AG20443 (cell line): ENCODE measurements around the gene RAB39B.

Source experiments
- DNase-seq: peaks from one replicate; pipeline ENCODE4 v3.0.0; 2012; ENCODE audit warnings: low spot score, mixed read lengths

Gene RAB39B

DNA sequence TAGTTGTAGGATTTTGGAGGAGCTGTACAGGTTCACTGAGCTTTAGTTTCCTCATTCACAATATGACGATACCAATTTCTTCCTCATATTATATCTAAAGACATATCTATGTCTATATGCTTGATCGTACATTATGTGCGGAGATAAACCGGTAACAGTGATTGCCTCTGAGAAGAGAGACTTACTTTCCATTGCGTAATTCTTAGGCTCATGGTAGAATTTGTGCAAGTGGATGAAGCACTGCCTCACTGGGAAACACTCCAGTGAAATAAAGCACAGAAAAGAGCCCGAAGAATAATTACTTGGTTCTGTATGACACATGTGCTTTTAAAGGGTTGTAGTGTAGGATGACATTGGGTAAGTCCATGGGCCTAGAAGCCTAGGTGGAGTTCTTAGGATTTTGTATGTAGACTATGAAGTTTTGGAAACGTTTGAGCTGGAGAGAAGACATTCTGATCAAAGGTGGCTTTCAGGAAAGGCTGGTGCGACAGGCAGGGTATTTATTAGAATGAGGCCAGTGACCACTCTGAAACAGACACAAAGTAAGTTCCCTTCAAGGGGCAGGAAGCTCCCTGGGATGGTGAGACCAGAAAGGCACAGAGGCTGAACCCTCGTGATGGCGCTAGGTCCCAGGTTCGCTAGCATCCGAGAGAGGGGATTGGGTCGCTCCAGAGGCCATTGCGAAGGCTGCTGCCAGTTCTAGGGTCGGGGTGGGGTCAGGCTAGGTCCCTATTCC, 48.7 kb downstream of the RAB39B start:
- no peak for DNase-seq

DNA sequence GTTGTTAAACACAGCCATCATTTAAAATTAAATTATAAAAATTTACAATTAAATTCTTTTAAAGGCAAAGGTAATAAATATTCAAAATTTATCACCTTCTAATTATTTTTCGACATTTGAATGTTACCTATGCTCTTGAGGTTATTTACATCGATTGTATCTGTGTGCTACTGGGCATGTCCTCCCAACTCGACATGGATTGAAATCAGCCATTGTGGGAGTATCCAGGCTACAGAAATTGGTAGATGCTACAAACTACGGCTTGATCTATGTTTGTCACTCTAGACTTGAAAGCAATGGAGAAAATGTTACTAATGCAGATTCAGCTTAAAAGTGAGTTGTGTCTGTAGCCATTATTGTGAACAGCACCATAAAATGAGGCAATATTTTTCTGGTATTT, 50.6 kb downstream of the RAB39B start:
- no peak for DNase-seq

DNA sequence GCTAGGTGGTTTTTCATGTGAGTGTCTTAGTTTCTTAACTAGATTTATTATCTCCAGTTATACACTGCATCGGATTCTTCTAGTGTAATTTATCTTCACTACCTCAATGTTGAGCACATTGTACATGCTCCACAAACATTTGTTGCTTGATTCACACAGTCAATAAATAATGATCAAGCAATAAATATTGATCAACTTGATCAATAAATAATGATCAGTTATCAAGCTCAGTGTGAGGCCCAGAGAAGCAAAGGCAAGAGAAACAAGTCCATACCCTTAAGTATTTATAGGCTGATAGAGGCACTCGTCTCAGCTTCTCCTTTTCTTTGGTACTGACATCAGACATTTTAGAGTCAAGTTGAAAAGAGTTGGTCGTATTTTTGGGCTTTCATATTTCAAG, 53.1 kb downstream of the RAB39B start:
- no peak for DNase-seq
